Osteocyte (in vitro differentiated cells): ENCODE results near the gene ATXN10. TPM values are rescaled to one million over a fixed set of nuclear protein-coding genes. Genes with fewer than 3 reads are reported as not detected.

Source experiments
- DNase-seq: peaks from one replicate; pipeline ENCODE4 v3.0.0; 2021; ENCODE audit warnings: mixed read lengths; ENCODE audit not compliant: unreplicated experiment; ENCODE audit errors: extremely low spot score
- H3K27ac Mint-ChIP-seq: one replicate; pipeline ENCODE4 v1.8.0; 2021; ENCODE audit warnings: mild to moderate bottlenecking, mixed read lengths; ENCODE audit not compliant: unreplicated experiment
- H3K27me3 Mint-ChIP-seq: one replicate; pipeline ENCODE4 v1.8.0; 2021; ENCODE audit warnings: mixed read lengths; ENCODE audit not compliant: unreplicated experiment
- H3K36me3 Mint-ChIP-seq: one replicate; pipeline ENCODE4 v1.8.0; 2021; ENCODE audit warnings: mixed read lengths; ENCODE audit not compliant: unreplicated experiment
- H3K4me1 Mint-ChIP-seq: one replicate; pipeline ENCODE4 v1.8.0; 2021; ENCODE audit warnings: mixed read lengths; ENCODE audit not compliant: unreplicated experiment
- H3K4me3 Mint-ChIP-seq: one replicate; pipeline ENCODE4 v1.8.0; 2021; ENCODE audit warnings: mild to moderate bottlenecking, moderate library complexity, mixed read lengths; ENCODE audit not compliant: unreplicated experiment
- H3K9me3 Mint-ChIP-seq: one replicate; pipeline ENCODE4 v1.8.0; 2021; ENCODE audit warnings: mixed read lengths; ENCODE audit not compliant: unreplicated experiment
- total RNA-seq: library from RNA; stranded (reverse); gene quantifications from 2 replicates; pipeline ENCODE4 v1.2.1, GENCODE V29; 2021
- TF ChIP-seq, protein P1 (sequence below): fragments of 200-600 bp; sonication (generic); IDR thresholded peaks from 2 replicates; pipeline ENCODE4 v1.5.0; 2021; ENCODE audit warnings: antibody characterized with exemption, mild to moderate bottlenecking, moderate library complexity

ATXN10 gene
- total RNA-seq, 1 donor from 2014 or later = 164 TPM

DNA sequence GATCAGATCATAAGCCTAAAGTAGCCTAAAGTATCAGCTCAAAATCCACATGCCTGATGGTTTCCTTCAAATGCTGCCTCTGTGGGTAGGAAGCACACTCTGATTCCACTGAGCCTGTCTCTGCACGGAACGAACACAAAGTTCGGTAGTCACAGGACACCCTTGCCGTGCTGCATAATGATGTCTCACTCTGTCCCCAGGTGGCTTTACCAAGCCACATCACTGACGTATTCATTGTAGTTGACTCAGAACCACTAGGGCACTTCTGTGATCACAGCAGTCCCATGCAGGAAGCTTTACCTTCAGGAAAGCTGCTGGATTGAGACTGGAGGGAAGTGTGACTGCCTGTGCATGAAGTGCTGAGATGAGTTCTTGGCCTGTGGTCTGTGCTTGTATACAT is 147.7 kb downstream of the ATXN10 start:
- TF ChIP-seq, protein P1, sequence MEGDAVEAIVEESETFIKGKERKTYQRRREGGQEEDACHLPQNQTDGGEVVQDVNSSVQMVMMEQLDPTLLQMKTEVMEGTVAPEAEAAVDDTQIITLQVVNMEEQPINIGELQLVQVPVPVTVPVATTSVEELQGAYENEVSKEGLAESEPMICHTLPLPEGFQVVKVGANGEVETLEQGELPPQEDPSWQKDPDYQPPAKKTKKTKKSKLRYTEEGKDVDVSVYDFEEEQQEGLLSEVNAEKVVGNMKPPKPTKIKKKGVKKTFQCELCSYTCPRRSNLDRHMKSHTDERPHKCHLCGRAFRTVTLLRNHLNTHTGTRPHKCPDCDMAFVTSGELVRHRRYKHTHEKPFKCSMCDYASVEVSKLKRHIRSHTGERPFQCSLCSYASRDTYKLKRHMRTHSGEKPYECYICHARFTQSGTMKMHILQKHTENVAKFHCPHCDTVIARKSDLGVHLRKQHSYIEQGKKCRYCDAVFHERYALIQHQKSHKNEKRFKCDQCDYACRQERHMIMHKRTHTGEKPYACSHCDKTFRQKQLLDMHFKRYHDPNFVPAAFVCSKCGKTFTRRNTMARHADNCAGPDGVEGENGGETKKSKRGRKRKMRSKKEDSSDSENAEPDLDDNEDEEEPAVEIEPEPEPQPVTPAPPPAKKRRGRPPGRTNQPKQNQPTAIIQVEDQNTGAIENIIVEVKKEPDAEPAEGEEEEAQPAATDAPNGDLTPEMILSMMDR = no peak
- Mint-ChIP-seq H3K36me3 (peaks cover 23% of the 10 kb centered on the region), H3K27ac (no peak overlapping the region), H3K9me3 (no peaks in the 10 kb centered on the region), H3K27me3 (no peaks in the 10 kb centered on the region), H3K4me1 (peaks cover 11% of the 10 kb centered on the region), H3K4me3 (no peak overlapping the region)
- no peak for DNase-seq

DNA sequence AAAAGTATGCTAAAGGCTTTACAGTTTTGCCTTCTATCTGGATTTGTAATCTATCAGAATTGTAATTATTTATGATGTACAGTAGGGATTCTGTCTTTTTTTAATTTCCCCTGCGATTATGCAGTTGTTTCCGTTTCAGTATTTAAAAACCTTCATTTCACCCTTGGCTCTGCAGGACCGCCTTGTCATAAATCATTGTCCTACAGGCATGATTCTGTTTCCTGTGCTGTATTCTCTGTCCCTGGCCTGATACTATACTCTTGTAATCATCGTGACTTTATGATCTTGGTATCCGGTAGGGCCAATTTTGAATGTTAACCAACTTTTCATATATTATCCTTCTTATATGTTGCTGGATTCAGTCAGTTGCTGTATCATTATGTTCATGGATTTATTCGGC is 151.7 kb downstream of the ATXN10 start:
- H3K9me3 Mint-ChIP-seq = peaks cover 12% of the 10 kb centered on the region
- no peak overlapping the region for H3K4me3 Mint-ChIP-seq
- peaks cover 25% of the 10 kb centered on the region for H3K36me3 Mint-ChIP-seq

DNA sequence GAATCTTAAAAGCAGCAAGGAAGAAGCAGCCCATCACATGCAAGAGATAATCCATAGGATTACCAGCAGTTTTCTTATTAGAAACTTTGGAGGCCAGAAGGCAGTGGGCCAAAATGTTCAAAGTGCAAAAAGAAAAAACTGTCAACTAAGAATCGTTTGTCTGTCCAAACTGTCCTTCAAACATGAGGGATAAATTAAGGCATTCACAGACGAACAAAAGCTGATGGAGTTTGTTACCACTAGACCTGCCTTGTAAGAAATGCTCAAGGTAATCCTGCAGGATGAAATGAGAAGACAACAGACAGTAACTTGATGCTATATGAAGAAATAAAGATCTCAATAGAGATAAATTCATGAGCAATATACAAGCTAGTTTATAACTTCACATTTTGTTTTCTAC is 154.9 kb downstream of the ATXN10 start:
- peaks cover 37% of the 10 kb centered on the region for H3K36me3 Mint-ChIP-seq
- TF ChIP-seq, protein P1 = no peak
- no peaks in the 10 kb centered on the region for H3K27me3 Mint-ChIP-seq
- peaks cover 7% of the 10 kb centered on the region for H3K4me1 Mint-ChIP-seq
- H3K9me3 Mint-ChIP-seq = peaks cover 29% of the 10 kb centered on the region
- DNase-seq = no peak
- no peak overlapping the region for H3K4me3 Mint-ChIP-seq
- no peak overlapping the region for H3K27ac Mint-ChIP-seq

More for the DNA sequence above, 151.7 kb downstream of the ATXN10 start:
- TF ChIP-seq, protein P1 = no peak
- DNase-seq = no peak
- Mint-ChIP-seq H3K27ac (no peak overlapping the region), H3K27me3 (no peaks in the 10 kb centered on the region), H3K4me1 (peaks cover 3% of the 10 kb centered on the region)

DNA sequence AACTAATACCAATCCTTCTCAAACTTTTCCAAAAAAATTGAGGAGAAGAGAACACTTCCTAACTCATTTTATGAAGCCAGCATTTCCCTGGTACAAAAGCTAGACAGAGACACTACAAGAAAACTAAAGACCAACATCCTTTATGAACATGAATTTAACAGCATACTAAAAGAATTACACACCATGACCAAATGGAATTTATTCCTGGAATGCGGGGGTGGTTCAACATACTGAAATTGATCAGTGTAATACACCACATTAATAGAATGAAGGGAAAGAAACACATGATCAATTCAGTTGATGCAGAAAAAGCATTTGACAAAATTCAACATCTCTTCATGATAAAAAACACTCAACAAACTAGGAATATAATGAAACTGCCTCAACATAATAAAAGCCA is 157.2 kb downstream of the ATXN10 start:
- TF ChIP-seq, protein P1 = no peak
- Mint-ChIP-seq H3K4me1 (peaks cover 14% of the 10 kb centered on the region), H3K9me3 (peaks cover 29% of the 10 kb centered on the region), H3K36me3 (peaks cover 32% of the 10 kb centered on the region), H3K27ac (no peak overlapping the region), H3K4me3 (no peak overlapping the region), H3K27me3 (no peaks in the 10 kb centered on the region)
- DNase-seq = no peak

DNA sequence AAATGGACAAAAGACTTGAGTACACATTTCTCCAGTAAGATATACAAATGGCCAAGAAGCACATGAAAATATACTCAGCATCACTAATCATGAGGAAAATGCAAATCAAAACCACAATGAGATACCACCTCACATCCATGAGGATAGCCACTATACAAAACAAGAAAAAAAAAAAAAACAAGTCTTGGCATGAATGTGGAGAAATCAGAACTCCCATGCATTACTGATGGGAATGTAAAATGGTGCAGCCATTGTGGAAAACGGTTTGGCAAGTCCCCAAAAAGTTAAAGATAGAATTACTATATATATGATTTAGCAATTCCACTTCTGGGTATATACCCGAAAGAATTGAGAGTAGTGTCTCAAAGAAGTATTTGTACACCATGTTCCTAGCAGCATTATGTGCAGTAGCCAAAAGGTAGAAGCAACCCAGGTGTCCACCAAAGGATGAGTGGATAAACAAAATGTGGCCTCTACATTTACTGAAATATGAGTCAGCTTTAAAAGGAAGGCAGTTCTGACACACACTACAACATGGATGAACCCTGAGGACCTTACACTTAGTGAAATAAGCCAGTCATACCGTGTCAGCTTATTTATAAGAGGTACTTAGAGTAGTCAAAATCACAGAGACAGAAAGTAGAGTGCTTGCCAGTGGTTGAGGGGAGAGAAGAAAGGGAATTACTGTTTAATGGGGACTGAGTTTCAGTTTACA is 159.1 kb downstream of the ATXN10 start:
- H3K9me3 Mint-ChIP-seq = peaks cover 29% of the 10 kb centered on the region
- TF ChIP-seq, protein P1 = no peak
- no peak for DNase-seq
- no peaks in the 10 kb centered on the region for H3K27me3 Mint-ChIP-seq
- no peak overlapping the region for H3K4me3 Mint-ChIP-seq
- H3K4me1 Mint-ChIP-seq = peaks cover 14% of the 10 kb centered on the region
- H3K27ac Mint-ChIP-seq = peak overlapping the region; percentile 8
- H3K36me3 Mint-ChIP-seq = peaks cover 26% of the 10 kb centered on the region
